HL-60/S4 (cell line): ENCODE results near the gene COX4I2.
"Not testable (repeated sequence)": the region's sequence is repeated elsewhere in the genome, so short reads cannot be mapped to it uniquely, and the experiment has no call there.

Experiments
- in situ Hi-C: fragments of 300-500 bp; cut with MboI; formaldehyde crosslinking; loops from 2 replicates; pipeline ENCODE4 v1.14.3; 2022; ENCODE audit warnings: low sequenced_read_pairs

Gene COX4I2

DNA sequence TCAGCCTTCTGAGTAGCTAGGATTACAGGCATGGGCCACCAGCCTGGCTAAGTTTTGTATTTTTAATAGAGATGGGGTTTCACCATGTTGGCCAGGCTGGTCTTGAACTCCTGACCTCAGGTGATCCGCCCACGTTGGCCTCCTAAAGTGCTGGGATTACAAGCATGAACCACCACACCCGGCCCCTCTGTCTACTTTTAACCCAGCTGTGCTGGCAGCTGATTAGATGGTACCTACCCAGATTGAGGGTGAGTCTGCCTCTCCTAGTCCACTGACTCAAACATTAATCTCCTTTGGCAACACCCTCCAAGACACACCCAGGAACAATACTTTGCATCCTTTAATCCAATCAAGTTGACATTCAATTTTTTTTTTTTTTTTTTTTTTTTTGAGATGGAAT, 10.4 kb downstream of the COX4I2 start:
- in situ Hi-C loops = not testable (repeated sequence)

GRCh38 chr20:31652917-31653396, 15.2 kb downstream of the COX4I2 start:
- in situ Hi-C loops = no loop called here

DNA sequence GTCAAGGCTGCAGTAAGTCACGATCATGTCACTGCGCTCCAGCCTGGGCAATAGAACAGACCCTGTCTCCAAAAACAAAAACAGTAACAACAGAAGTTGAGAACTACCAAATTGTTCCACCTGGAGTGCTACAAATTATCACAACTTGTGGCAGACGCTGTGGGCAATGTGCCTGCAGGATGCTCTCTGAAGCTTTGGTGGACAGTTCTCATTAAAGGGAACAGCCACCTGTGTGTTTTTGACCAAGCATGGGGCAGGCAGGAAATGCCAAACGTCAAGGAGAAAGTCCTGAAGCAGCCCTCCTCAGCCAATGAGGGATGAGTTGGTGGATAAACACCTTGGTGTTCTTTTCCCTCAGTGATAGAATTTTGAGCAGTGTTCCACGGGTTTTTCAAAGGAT, 15.8 kb downstream of the COX4I2 start:
- in situ Hi-C loops = no loop called here

GRCh38 chr20:31654534-31654933, 16.8 kb downstream of the COX4I2 start:
- in situ Hi-C loops = no loop called here

DNA sequence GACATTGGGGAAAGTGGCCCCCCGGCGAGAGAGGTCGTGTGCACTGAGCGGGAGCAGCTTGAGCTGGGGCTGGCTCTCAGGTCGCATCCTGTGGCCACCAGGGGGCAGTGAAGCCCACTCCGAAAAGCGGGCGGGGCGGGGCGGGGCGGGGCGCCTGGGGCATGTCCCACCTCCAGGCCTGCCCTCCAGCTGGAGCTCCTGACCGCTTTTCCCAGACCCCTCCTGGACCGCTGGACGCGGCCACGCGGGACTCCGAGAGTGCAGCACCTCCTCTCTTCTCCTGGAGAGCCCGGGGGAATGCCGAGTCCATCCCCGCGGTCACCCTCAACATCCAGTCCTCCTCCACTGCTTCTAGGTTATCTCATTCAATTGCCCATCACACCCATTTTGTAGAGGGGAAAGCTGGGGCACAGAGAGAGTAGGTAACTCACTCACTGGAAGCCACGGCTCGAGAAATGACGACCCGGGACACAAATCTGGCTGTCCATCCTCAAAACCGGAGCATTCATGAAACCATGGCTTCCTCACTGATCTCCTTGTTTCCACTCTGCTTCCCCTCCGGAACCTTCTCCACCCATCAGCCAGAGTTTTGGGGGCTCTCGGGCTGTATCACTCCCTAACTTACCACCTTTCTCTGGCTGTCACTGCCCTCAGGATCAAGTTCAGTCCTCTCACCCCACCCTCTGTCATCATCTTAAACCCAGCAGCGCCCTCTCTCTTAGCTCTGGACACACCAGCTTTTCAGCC, 24.1 kb downstream of the COX4I2 start:
- in situ Hi-C loops = loop anchor here (5.0 kb wide), 1 partner anchor 61 kb away; the partner anchor contains the start of gene BCL2L1

DNA sequence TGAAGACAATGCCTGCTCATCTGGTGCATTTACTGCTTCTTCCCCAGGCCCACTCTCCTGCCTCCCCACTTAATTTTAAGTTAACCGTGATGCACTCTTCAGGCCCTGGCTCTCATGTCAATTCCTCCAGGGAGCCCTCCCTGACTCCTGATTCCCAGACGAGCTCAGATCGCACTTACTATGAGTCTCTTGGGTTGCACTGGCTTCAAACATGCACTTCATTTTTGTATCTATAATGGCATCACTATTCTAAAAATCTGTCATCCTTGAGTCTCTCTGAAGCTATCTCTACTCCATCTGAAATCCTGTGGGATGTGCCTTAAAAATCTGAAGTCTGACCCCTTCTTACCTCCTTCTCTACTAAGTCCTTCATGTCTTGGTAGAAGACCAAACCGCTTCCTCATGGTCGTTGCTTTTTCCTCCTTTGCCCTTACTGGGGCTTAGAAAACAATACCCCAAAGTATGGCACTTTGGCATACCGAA, 24.7 kb downstream of the COX4I2 start:
- in situ Hi-C loops = loop anchor here (5.0 kb wide), 1 partner anchor 60 kb away; the partner anchor contains the start of gene BCL2L1

- in situ Hi-C loops = loop anchor here (5.0 kb wide), 1 partner anchor 59 kb away; the partner anchor contains the start of gene BCL2L1
Observed at GRCh38 chr20:31663524-31663837, 25.8 kb downstream of the COX4I2 start.

DNA sequence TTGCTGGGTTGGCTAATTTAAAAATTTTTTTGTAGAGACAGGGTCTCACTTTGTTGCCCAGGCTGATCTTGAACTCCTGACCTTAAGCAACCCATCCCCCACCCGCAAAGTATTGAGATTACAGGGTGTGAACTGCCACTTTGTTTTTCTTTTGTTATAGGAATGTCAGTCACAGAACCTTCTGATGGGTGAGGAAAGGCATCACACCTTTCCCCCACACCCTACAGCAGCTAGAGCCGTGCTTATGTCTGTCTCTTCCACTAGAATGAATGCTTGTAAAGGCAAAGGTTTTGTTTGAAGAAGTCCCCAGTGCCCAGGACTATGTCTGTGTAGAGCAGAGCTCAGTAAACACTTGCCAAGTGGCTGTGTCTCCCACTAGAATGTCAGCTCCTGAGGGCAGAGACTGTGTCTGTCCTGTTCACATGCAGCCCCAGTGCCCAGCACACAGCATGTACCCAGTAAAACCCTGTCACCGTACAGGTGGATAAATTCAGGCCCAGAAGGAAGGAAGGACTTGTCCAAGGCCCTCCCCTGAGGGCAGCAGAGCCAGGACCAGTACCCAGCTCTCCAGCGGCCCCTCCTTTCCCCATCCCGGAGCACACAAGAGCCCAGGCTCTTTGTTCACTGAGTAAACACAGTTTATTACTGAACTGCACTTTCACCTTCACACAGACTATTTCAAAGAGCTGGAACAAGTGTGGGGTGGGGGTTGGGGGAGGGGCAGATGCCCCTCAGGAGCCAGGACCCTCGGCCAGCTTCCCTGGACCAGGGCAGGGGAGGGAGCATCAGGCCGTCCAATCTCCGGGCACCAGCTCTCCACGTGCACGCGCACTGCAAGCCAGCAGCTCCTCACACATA, 26.4 kb downstream of the COX4I2 start:
- in situ Hi-C loops = loop anchor here (5.0 kb wide), 1 partner anchor 58 kb away; the partner anchor contains the start of gene BCL2L1

DNA sequence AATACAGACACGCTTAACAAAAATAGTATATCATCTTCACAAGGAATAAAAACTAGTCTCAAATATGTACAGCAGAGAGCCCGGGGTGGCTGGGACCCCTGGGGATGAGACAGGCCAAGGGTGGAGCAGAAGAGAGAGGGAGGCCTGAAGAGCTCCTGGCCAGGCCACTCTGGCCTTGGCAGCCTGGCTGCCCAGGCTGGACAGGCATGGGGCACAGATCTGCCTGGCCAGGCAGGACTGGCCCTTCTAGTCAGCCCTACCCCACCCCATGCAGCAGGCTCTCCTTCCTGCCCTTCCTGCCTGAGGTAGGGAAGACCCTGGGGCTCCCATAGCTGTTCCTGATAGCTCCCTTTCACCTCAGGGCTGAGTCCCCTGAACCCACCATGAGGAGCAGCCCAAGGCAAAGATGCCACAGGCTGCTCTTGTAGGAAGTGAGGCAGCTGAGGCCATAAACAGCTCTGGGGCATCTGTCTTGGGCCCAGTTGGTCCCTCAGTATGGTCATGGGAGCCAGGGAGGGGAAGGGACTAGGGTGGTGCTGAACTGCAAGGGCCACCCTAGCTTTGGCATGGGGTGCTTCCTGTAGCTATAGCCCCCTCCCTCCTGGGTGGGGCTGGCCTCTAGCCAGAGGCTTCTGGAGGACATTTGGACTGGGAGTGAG, 27.1 kb downstream of the COX4I2 start:
- in situ Hi-C loops = loop anchor here (5.0 kb wide), 1 partner anchor 57 kb away; the partner anchor contains the start of gene BCL2L1

DNA sequence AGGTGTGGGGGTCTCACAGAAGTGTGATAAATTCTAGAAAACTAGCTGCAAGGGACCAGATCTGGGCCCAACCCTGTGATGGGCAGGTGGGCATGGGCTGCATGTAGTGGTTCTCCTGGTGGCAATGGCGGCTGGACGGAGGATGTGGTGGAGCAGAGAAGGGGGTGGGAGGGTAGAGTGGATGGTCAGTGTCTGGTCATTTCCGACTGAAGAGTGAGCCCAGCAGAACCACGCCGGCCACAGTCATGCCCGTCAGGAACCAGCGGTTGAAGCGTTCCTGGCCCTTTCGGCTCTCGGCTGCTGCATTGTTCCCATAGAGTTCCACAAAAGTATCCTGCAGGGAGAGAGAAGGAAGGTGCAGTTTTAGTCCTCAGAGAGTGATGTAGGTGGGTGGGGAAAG, 28.0 kb downstream of the COX4I2 start:
- in situ Hi-C loops = no loop called here

DNA sequence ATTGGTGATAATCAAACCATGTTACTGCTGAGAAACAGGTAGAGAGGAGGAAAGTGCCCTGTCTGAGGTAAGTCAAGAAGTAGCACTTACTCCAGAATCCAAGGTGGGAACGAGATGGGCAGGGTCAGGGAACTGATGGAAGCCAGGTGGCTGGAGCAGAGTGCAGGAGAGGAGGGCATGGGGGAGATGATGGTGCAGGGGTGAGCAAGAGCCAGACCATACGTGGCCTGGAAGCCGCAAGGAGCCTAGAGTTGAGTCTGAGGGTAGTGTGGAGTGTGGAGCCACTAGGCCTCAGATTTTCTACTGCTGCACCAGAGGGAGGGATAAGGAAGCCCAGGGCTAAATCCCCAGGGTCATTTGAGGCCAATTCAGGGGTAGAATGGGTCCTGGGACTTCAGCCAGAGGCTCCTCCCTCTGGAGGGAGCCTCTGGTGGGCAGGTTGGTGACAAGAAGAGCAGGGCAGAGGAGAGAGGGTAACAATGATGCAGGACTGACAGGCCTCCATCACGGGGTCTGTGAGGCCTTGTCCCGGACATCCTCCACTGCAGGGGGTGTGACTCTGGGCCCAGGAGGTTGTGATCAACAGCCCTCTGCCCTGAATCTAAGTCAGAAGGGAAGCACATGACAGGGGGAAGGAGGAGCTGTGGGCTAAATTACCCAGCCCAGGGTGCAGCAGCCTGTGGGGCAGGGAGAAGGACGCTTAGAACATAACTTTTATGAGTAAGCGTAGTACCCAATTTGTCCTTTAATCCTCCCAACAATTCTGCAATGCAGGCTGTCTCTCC, 28.7 kb downstream of the COX4I2 start:
- in situ Hi-C loops = no loop called here

DNA sequence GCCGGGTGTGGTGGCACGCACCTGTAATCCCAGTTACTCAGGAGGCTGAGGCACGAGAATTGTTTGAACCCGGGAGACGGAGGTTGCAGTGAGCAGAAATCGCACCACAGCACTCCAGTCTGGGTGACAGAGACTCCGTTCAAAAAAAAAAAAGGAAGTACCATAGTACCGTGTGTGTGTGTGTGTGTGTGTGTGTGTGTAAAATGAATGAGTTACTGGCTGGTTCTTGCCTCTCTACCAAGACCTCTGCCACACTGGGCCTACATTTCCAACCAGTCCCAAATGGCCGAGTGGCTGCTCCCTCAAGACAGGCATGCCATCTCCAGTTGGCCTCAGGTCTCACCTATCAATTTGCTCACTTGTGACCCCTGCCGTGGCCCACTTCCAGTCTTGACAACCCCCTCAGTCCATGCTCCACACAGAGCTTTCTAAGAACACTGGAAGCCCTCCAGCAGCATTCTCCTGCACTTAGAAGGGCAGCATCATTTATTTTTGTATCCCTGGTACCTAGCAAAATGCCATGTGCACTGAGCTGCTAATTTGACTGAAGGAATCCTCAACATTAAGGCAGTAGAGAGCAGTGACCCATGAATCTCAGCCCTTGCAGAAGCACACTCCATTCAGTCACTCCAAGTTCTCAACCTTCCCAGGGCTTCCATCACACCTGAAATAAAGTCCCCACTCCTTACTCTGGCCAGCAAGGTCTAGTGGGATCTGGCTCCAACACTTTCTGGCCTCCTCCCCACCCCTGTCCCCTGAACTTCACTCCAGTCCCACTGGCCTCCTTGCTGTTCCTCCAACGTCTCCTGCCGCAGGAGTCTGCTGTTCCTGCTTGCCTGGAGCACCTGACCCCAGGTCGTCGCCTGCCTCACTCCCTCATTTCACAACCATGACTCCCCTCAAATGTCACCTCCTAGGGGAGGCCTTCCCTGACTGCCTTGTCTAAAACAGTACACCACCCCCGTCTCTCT, 29.9 kb downstream of the COX4I2 start:
- in situ Hi-C loops = no loop called here

- in situ Hi-C loops = not testable (repeated sequence)
Observed at GRCh38 chr20:31668944-31669343, 31.2 kb downstream of the COX4I2 start.

- in situ Hi-C loops = no loop called here
Observed at GRCh38 chr20:31669876-31670275, 32.2 kb downstream of the COX4I2 start.

- in situ Hi-C loops = no loop called here
Observed at GRCh38 chr20:31670371-31671228, 32.9 kb downstream of the COX4I2 start.

DNA sequence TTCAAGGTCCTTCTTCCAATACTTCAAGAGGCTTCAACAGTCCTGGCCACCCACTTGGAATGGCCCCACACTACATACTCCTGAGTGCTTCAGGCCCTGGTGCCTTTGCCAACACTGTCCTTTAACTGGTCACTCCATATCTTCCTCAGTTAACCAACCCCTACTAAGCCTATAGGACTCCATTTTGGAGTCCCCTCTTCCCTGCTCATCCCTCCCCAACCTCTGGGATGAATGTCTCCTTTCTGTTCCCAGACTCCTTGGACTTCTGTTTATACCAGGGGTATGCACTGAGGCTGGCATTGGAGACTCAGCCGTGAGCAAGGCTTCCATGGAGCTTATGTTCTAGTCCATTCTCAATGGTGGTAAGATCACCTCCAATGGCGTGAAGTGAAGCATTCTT, 33.6 kb downstream of the COX4I2 start:
- in situ Hi-C loops = no loop called here

DNA sequence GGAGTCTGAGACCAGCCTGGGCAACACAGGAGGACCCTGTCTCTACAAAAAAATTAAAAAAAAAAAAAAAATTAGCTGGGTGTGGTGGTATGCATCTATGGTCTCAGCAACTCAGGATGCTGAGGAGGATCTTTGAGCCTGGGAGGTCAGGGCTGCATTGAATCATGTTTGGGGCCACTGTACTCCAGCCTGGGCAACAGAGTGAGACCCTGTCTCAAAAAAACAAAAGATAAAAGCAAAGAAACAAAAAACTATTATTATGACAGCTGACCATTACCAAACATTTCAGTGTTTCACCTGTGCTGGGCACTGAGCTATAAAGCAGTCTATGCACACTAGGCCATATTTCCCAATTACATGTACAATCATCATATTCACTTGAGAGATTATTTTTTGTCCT, 35.7 kb downstream of the COX4I2 start:
- in situ Hi-C loops = no loop called here

DNA sequence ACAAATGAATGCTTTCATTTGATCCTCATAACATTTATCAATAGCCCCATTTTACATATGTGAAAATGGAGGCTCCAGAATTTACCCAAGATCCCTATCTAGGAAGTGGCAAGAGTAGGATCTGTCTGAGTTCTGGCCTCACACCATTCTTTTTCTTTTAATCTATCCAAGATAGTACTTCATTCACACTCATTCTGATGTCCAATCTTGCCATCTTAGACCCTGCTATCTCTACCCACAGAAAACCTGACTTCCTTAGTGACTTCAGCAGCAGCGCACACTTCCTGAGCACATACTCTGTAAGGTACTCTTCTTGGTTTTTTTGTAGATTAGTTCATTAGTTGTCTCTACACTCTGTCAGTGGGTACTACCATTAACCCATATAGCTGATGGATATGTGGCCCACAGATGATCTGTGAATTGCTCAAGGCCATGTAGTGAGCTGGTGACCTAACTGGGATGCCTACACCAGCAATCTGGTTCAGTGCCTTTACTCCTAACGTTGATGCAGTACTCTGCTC, 36.3 kb downstream of the COX4I2 start:
- in situ Hi-C loops = no loop called here
